PC-3 (cell line): Measurements from ENCODE around the gene SELENOT. TPM values are rescaled to one million over a fixed set of nuclear protein-coding genes. Genes with fewer than 3 reads are reported as not detected.
A peak's percentile ranks its signal among the peaks of the same experiment; 100 is the strongest.

ENCODE experiments used
- ATAC-seq: fragments of 200-7000 bp; cut with Tn5 transposase; 2 replicates; pipeline ENCODE4 v1.9.1; 2020; ENCODE audit warnings: mild to moderate bottlenecking, moderate library complexity
- BruUV-seq: library from RNA; stranded (reverse); fragments of 400-500 nt; replicated peaks from 2 replicates; lab custom pipeline; 2021; lab: Mats Ljungman, UMichigan
- CTCF ChIA-PET: fragments of 300-600 bp; sonication (Branson Sonifier 250); formaldehyde crosslinking; loops from one replicate; lab custom pipeline; 2022; ENCODE audit warnings: antibody characterized with exemption; lab: Charles Lee
- POLR2A ChIA-PET: fragments of 300-600 bp; sonication (Branson Sonifier 250); formaldehyde crosslinking; loops from one replicate; lab custom pipeline; 2022; ENCODE audit warnings: antibody characterized with exemption; ENCODE audit not compliant: unreplicated experiment; lab: Charles Lee
- DNase-seq: peaks from one replicate; pipeline ENCODE4 v3.0.0-alpha.2; 2015
- H2AFZ ChIP-seq: fragments of 300-600 bp; sonication (generic); 2 replicates; pipeline ENCODE4 v1.6.0; 2016; ENCODE audit warnings: antibody characterized with exemption, low read length
- H3F3A ChIP-seq: fragments of 300-600 bp; sonication (generic); one replicate; pipeline ENCODE4 v1.6.0; 2017; ENCODE audit warnings: antibody characterized with exemption, low read length, control low read depth, mild to moderate bottlenecking; ENCODE audit not compliant: unreplicated experiment
- H3K27ac ChIP-seq: fragments of 300-600 bp; sonication (generic); 2 replicates; pipeline ENCODE4 v1.5.1; 2016; ENCODE audit warnings: mild to moderate bottlenecking, low read length
- H3K27me3 ChIP-seq: fragments of 300-600 bp; sonication (generic); 2 replicates; pipeline ENCODE4 v1.6.1; 2016; ENCODE audit warnings: low read length, mixed read lengths
- H3K36me3 ChIP-seq: fragments of 300-600 bp; sonication (generic); 2 replicates; pipeline ENCODE4 v1.6.1; 2016; ENCODE audit warnings: low read depth, mixed run types, low read length, mixed read lengths
- H3K4me1 ChIP-seq: fragments of 300-600 bp; sonication (generic); 2 replicates; pipeline ENCODE4 v1.5.1; 2016; ENCODE audit warnings: low read length; ENCODE audit not compliant: insufficient read depth
- H3K4me2 ChIP-seq: fragments of 300-600 bp; sonication (generic); 2 replicates; pipeline ENCODE4 v1.6.0; 2016; ENCODE audit warnings: low read length
- H3K4me3 ChIP-seq: fragments of 300-600 bp; sonication (generic); 2 replicates; pipeline ENCODE4 v1.5.1; 2016; ENCODE audit warnings: mild to moderate bottlenecking, low read length, mixed read lengths
- H3K79me2 ChIP-seq: fragments of 300-600 bp; sonication (generic); 2 replicates; pipeline ENCODE4 v1.6.1; 2017; ENCODE audit warnings: low read length, mixed read lengths
- H3K9ac ChIP-seq: fragments of 300-600 bp; sonication (generic); 2 replicates; pipeline ENCODE4 v1.6.0; 2016; ENCODE audit warnings: mild to moderate bottlenecking, low read length
- H3K9me2 ChIP-seq: fragments of 300-600 bp; sonication (generic); replicated peaks from 2 replicates; pipeline ENCODE4 v1.6.1; 2016; ENCODE audit warnings: mixed run types, low read length, mixed read lengths
- H3K9me3 ChIP-seq: fragments of 300-600 bp; sonication (generic); 2 replicates; pipeline ENCODE4 v1.6.1; 2016; ENCODE audit warnings: low read length, mixed read lengths
- H4K20me1 ChIP-seq: fragments of 300-600 bp; sonication (generic); 2 replicates; pipeline ENCODE4 v1.6.1; 2016; ENCODE audit warnings: low read length, mixed read lengths
- EZH2 ChIP-seq: fragments of 300-600 bp; sonication (generic); IDR thresholded peaks from one replicate; pipeline ENCODE4 v1.6.1; 2017; ENCODE audit warnings: antibody characterized with exemption, mild to moderate bottlenecking, low read length; ENCODE audit not compliant: unreplicated experiment
- EZH2phosphoT487 ChIP-seq: fragments of 300-600 bp; sonication (generic); IDR thresholded peaks from 2 replicates; pipeline ENCODE4 v1.6.1; 2018; ENCODE audit warnings: mild to moderate bottlenecking, antibody characterized with exemption, low read length, borderline replicate concordance
- intact Hi-C: fragments of 100-400 bp; cut with micrococcal nuclease; formaldehyde crosslinking; loops from 2 replicates; pipeline ENCODE4 v1.9.0; 2023
- total RNA-seq: library from RNA; depleted of rRNA; stranded (reverse); fragments of >200 nt; gene quantifications from 2 replicates; pipeline ENCODE4 v1.2.3, GENCODE V29; 2014
- TF ChIP-seq, protein P1 (sequence below): fragments of 300-600 bp; sonication (generic); conservative IDR thresholded peaks from 2 replicates; pipeline ENCODE4 v1.5.1; 2017; ENCODE audit warnings: antibody characterized with exemption, low read depth, mild to moderate bottlenecking, low read length

The SELENOT gene
- total RNA-seq, 1 experiment from 2014 or later: 109 TPM

DNA sequence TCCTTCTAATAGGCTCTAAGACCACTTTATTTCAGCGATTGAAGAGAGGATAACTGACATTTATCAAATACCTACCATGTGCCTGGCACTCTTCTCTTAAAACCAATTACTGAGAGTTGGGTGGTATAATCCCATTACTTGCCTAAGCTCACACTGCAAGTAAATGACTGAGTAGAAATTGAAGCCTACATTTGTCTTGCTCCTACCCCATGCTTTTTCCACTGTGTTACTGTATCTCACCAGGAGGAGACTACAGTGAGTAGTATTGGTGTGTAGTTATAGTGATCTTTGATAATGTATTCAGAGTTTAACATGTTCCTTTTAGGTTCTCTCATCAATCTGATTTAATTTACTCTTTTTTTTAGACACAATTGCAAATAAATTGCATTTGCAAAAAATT lies 35.8 kb upstream of the SELENOT start:
- ChIA-PET CTCF (no interaction called here), POLR2A (no interaction called here)
- intact Hi-C loops: no loop called here
- Histone ChIP-seq H3K79me2 (no peaks in the 10 kb centered on the region; the same call in 1 of the 2 replicates), H3K36me3 (peaks cover 61% of the 10 kb centered on the region), H3K4me2 (no peak overlapping the region), H3K27me3 (no peaks in the 10 kb centered on the region), H3K9me2 (no peaks in the 10 kb centered on the region), H3K27ac (no peak overlapping the region), H3K4me3 (no peak overlapping the region), H4K20me1 (no peaks in the 10 kb centered on the region), H3K9me3 (no peaks in the 10 kb centered on the region), H3K4me1 (no peaks in the 10 kb centered on the region), H3F3A (no peaks in the 10 kb centered on the region), H2AFZ (no peak overlapping the region), H3K9ac (no peak overlapping the region)
- TF ChIP-seq EZH2: no peak
- TF ChIP-seq, protein P1, sequence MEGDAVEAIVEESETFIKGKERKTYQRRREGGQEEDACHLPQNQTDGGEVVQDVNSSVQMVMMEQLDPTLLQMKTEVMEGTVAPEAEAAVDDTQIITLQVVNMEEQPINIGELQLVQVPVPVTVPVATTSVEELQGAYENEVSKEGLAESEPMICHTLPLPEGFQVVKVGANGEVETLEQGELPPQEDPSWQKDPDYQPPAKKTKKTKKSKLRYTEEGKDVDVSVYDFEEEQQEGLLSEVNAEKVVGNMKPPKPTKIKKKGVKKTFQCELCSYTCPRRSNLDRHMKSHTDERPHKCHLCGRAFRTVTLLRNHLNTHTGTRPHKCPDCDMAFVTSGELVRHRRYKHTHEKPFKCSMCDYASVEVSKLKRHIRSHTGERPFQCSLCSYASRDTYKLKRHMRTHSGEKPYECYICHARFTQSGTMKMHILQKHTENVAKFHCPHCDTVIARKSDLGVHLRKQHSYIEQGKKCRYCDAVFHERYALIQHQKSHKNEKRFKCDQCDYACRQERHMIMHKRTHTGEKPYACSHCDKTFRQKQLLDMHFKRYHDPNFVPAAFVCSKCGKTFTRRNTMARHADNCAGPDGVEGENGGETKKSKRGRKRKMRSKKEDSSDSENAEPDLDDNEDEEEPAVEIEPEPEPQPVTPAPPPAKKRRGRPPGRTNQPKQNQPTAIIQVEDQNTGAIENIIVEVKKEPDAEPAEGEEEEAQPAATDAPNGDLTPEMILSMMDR: no peak
- TF ChIP-seq EZH2phosphoT487: no peak
- BruUV-seq: no TSS peak
- no peak for DNase-seq
- ATAC-seq: 0 out of 2 replicates have a peak, but pooled peaks have one; percentile 24

DNA sequence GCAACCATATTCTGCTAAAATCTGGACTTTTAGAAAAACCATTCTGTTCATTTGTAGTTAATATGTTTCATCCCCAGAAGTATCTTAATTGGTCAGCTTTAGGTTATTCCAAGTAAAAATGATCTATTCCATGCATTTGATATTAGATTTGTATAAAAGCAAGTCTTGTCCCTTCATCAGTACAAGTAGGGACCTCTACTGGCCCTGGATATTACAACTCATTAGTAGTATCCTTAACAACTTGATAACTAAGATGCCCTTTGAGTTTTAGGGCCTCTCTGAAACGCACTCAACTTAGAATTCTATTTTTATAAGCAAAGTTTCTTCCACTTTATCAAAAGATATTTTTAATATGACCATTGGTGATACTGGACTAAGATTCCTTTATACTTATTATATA lies 25.3 kb upstream of the SELENOT start:
- H3K4me3 ChIP-seq: no peak overlapping the region
- CTCF ChIA-PET: interaction anchor here (0.6 kb wide), 1 partner anchor 49 kb away, joined by 3 read pairs; no protein-coding TSS in a partner anchor
- ATAC-seq: peak; percentile 62
- intact Hi-C loops: loop anchor here (2.0 kb wide), 1 partner anchor 49 kb away; no protein-coding TSS in a partner anchor
- no peak overlapping the region for H3K9ac ChIP-seq
- no peaks in the 10 kb centered on the region for H3F3A ChIP-seq
- H3K4me2 ChIP-seq: no peak overlapping the region
- peaks cover 15% of the 10 kb centered on the region for H3K79me2 ChIP-seq
- no peaks in the 10 kb centered on the region for H3K4me1 ChIP-seq
- POLR2A ChIA-PET: interaction anchor here (0.6 kb wide), 1 partner anchor 185 kb away, joined by 13 read pairs; the partner anchor contains the start of gene SIAH2
- H3K36me3 ChIP-seq: peaks cover 55% of the 10 kb centered on the region
- no peak overlapping the region for H2AFZ ChIP-seq
- no peaks in the 10 kb centered on the region for H3K9me2 ChIP-seq
- no TSS peak for BruUV-seq
- TF ChIP-seq EZH2phosphoT487 (no peak), EZH2 (no peak)
- TF ChIP-seq, protein P1: peak; percentile 48
- H4K20me1 ChIP-seq: no peaks in the 10 kb centered on the region
- H3K27ac ChIP-seq: no peak overlapping the region
- no peaks in the 10 kb centered on the region for H3K27me3 ChIP-seq
- peak; percentile 18 for DNase-seq
- no peaks in the 10 kb centered on the region for H3K9me3 ChIP-seq

DNA sequence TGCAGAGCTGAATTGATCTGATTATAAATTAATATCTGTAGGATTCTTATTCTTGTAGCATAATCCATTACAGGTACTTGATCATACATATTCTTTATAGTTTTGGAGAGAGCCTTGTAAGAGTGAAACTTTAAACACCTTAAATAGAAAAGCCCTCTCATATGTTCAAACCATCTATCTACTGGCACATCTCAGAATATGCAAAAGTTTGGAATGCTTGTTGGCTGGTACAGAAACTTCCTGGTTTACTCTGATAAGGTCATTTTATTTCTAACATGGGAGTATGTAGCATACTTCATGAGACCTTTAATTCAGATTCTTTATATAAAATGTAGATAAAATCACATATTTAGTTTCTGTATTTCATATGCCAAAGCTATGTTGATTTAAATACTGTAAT lies 21.9 kb upstream of the SELENOT start:
- BruUV-seq: no TSS peak
- no peak for ATAC-seq
- H3K27me3 ChIP-seq: no peaks in the 10 kb centered on the region
- intact Hi-C loops: no loop called here
- H3K4me3 ChIP-seq: no peak overlapping the region
- H3K9me2 ChIP-seq: no peaks in the 10 kb centered on the region
- no peak overlapping the region for H3K9ac ChIP-seq
- H3K4me1 ChIP-seq: no peaks in the 10 kb centered on the region
- ChIA-PET POLR2A (no interaction called here), CTCF (no interaction called here)
- no peaks in the 10 kb centered on the region for H3K9me3 ChIP-seq
- H3K27ac ChIP-seq: no peak overlapping the region
- no peak for DNase-seq
- no peaks in the 10 kb centered on the region for H3F3A ChIP-seq
- no peak overlapping the region for H2AFZ ChIP-seq
- H4K20me1 ChIP-seq: no peaks in the 10 kb centered on the region
- peaks cover 70% of the 10 kb centered on the region for H3K36me3 ChIP-seq
- no peak overlapping the region for H3K4me2 ChIP-seq
- TF ChIP-seq, protein P1: no peak
- TF ChIP-seq EZH2phosphoT487: no peak
- TF ChIP-seq EZH2: no peak
- peaks cover 37% of the 10 kb centered on the region for H3K79me2 ChIP-seq
